Endothelial cell of umbilical vein (primary cell): ENCODE data around the gene TAF8.

ENCODE experiments used
- EZH2 ChIP-seq: IDR thresholded peaks from 2 replicates; pipeline ENCODE4 v1.6.1; 2012; ENCODE audit warnings: borderline replicate concordance, low read depth, mild to moderate bottlenecking, moderate library complexity, low read length, inconsistent platforms; ENCODE audit not compliant: severe bottlenecking
- FOS ChIP-seq: IDR thresholded peaks from 2 replicates; pipeline ENCODE4 v1.6.1; 2011; ENCODE audit warnings: mild to moderate bottlenecking, low read length, moderate library complexity, borderline replicate concordance; ENCODE audit not compliant: insufficient read depth
- MYC ChIP-seq: IDR thresholded peaks from one replicate; pipeline ENCODE4 v1.6.1; 2011; ENCODE audit warnings: mild to moderate bottlenecking, low read depth, low read length
- POLR2A ChIP-seq: IDR thresholded peaks from 2 replicates; pipeline ENCODE4 v1.6.1; 2012; ENCODE audit warnings: low read depth, mild to moderate bottlenecking, control low read depth, low read length
- POLR2AphosphoS5 ChIP-seq: IDR thresholded peaks from 2 replicates; pipeline ENCODE4 v1.6.1; 2012; ENCODE audit warnings: low read depth, mild to moderate bottlenecking, control low read depth, low read length, moderate library complexity; ENCODE audit not compliant: insufficient read depth
- TF ChIP-seq, protein P1 (sequence below), 2 donors: IDR thresholded peaks; 1 replicate in 1 of 2; 2 replicates in 1 of 2; pipeline ENCODE4 v1.5.1; 2011; ENCODE audit warnings: low read length in 2 of 2, mild to moderate bottlenecking in 2 of 2, moderate library complexity in 2 of 2, control low read depth in 1 of 2, inconsistent platforms in 1 of 2, low read depth in 1 of 2; ENCODE audit not compliant: insufficient read depth in 1 of 2; ENCODE audit errors: extremely low read depth in 1 of 2
- TF ChIP-seq, protein P2 (sequence below): IDR thresholded peaks from 2 replicates; pipeline ENCODE4 v1.6.1; 2011; ENCODE audit not compliant: insufficient read depth, insufficient read length

DNA sequence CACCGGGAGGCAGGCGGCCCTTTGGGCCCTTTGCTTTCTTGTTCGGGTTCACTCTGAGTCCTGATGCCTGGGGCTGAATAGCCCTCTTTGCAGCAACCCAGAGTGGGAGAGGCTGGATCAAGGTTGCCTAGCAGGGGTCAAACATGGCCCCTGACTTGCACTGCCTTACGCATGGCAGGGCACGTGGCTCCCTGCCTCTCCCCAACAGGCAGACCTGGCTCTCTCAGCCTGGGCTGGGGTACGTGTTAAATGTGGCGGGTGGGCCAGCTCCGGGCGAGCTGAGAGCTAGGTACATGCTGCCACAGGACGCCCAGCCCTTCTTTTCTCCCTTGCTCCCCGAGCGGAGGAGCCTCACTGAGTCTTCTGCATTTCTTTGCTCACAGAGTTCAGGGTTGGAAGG, 84.8 kb downstream of the TAF8 start:
- TF ChIP-seq EZH2 (no peak), POLR2A (no peak), POLR2AphosphoS5 (no peak), MYC (no peak), FOS (no peak)
- TF ChIP-seq, protein P1, sequence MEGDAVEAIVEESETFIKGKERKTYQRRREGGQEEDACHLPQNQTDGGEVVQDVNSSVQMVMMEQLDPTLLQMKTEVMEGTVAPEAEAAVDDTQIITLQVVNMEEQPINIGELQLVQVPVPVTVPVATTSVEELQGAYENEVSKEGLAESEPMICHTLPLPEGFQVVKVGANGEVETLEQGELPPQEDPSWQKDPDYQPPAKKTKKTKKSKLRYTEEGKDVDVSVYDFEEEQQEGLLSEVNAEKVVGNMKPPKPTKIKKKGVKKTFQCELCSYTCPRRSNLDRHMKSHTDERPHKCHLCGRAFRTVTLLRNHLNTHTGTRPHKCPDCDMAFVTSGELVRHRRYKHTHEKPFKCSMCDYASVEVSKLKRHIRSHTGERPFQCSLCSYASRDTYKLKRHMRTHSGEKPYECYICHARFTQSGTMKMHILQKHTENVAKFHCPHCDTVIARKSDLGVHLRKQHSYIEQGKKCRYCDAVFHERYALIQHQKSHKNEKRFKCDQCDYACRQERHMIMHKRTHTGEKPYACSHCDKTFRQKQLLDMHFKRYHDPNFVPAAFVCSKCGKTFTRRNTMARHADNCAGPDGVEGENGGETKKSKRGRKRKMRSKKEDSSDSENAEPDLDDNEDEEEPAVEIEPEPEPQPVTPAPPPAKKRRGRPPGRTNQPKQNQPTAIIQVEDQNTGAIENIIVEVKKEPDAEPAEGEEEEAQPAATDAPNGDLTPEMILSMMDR (IDR thresholded peaks at IDR 0.05; ENCODE audit: extremely low read depth in 1 of 2, insufficient read depth in 1 of 2, low read depth in 1 of 2, low read length in 2 of 2), result no peak
- TF ChIP-seq, protein P2, sequence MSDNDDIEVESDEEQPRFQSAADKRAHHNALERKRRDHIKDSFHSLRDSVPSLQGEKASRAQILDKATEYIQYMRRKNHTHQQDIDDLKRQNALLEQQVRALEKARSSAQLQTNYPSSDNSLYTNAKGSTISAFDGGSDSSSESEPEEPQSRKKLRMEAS, result no peak
